ENCODE results near the gene TNNC2. TPM values are rescaled to one million over a fixed set of nuclear protein-coding genes. Genes with fewer than 3 reads are reported as not detected.

Gene TNNC2
- polyA plus RNA-seq, 3 donors, result 0.71 to 1.2 (median 1.0) TPM

DNA sequence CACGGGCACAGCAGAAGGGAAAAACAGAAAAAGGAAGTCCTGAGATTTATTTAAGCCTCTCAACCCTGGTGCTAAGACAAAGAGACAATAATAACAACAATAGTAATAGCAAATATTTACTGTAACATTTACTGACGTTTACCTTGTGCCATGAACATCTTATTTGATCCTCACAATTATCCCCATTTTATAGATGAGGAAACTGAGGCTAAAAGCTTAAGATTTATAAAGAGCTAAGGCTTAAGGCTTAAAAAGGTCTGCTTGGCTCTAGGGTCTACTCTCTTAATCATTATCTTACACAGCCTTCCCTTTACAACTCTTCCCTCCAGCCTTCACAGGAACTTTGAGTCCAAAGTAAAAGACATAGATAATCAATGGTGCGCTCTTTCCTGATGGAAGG, 38.8 kb downstream of the TNNC2 start:
- Histone ChIP-seq H3K79me2 (ENCODE audit: insufficient read depth, low read length) (peaks cover 15% of the 10 kb centered on the region), H3K4me3 (replicated peaks in 1 of 3; ENCODE audit: low read depth in 2 of 3, low read length in 3 of 3) (no peak overlapping the region), H3K36me3 (replicated peaks in 1 of 2; ENCODE audit: control insufficient read depth in 1 of 2, insufficient read depth in 2 of 2, low read length in 2 of 2) (no peaks in the 10 kb centered on the region), H3K4me2 (replicated peaks; ENCODE audit: extremely low read depth, low read length, poor library complexity, severe bottlenecking) (no peak overlapping the region), H3K27me3 (ENCODE audit: control insufficient read depth in 2 of 2, insufficient read depth in 2 of 2, low read length in 2 of 2) (no peaks in the 10 kb centered on the region), H2AFZ (ENCODE audit: insufficient read depth, low read depth, low read length, poor library complexity, severe bottlenecking) (no peak overlapping the region), H4K20me1 (ENCODE audit: insufficient read depth, low read length) (peaks cover under 1% of the 10 kb centered on the region), H3K9me3 (replicated peaks in 1 of 2; ENCODE audit: control insufficient read depth in 1 of 2, insufficient read depth in 1 of 2, low read length in 2 of 2) (no peaks in the 10 kb centered on the region), H3K9ac (ENCODE audit: insufficient read depth, low read length, poor library complexity, severe bottlenecking) (no peak overlapping the region), H3K27ac (ENCODE audit: low read depth in 1 of 2, low read length in 2 of 2) (no peak overlapping the region), H3K4me1 (ENCODE audit: control insufficient read depth in 1 of 2, insufficient read depth in 2 of 2, low read length in 2 of 2) (peaks cover 21 to 28% of the 10 kb centered on the region in 2 donors)
- TF ChIP-seq, protein P1, sequence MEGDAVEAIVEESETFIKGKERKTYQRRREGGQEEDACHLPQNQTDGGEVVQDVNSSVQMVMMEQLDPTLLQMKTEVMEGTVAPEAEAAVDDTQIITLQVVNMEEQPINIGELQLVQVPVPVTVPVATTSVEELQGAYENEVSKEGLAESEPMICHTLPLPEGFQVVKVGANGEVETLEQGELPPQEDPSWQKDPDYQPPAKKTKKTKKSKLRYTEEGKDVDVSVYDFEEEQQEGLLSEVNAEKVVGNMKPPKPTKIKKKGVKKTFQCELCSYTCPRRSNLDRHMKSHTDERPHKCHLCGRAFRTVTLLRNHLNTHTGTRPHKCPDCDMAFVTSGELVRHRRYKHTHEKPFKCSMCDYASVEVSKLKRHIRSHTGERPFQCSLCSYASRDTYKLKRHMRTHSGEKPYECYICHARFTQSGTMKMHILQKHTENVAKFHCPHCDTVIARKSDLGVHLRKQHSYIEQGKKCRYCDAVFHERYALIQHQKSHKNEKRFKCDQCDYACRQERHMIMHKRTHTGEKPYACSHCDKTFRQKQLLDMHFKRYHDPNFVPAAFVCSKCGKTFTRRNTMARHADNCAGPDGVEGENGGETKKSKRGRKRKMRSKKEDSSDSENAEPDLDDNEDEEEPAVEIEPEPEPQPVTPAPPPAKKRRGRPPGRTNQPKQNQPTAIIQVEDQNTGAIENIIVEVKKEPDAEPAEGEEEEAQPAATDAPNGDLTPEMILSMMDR (IDR thresholded peaks at IDR 0.05), result no peak
- Mint-ChIP-seq H3K27ac (peak overlapping the region in 1 of 7 donors; percentile 36), H3K4me1 (peaks cover 22% of the 10 kb centered on the region), H3K36me3 (peaks cover 0 to 3% of the 10 kb centered on the region in 2 donors), H3K9me3 (no peaks in the 10 kb centered on the region), H3K27me3 (ENCODE audit: low read depth in 3 of 3) (peaks cover 0 to 2% (median 2%) of the 10 kb centered on the region in 3 donors), H3K4me3 (no peak overlapping the region)
- no peak for DNase-seq
- WGBS (ENCODE audit: insufficient coverage), result no CpG with 5 or more reads among the region's 3 CpGs
- intact Hi-C loops (cut with micrococcal nuclease), result no loop called here

DNA sequence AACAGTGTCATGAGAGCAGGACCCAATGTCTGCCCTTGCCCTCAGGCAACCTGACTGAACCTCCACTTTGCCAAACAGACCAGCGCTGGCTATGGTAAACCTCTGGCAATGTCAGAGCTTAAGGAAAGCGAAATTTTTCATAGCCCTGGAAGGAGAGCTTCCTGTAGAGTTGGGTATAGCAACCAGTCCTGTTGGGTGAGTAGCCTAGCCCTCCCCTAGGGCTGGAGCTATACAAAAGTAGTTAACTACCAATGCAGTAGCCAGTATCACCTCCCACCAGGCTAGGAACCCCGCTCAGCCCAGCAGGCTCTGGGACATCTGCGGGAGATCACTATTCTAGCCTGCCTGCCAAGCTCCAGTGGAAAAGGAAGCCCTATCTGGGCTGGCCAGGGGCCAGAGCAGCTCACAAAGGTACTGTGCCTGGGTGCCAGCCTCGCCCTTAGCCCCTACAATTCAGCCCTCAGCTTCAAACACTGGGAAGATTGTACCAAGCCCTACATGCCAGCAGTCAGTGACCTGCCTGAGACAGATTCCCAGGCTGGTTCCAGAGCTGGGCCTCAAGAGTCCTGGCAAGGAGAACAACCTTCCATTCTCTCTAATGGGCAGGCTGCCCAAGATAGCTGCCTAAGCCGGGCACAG, 43.3 kb downstream of the TNNC2 start:
- no peak for DNase-seq
- no peak overlapping the region for H3K27ac ChIP-seq (ENCODE audit: low read depth in 1 of 2, low read length in 2 of 2)
- no peaks in the 10 kb centered on the region for H3K36me3 Mint-ChIP-seq
- H3K9me3 ChIP-seq (replicated peaks in 1 of 2; ENCODE audit: control insufficient read depth in 1 of 2, insufficient read depth in 1 of 2, low read length in 2 of 2), result no peaks in the 10 kb centered on the region
- 78% methylated on average over 3 of the region's 6 CpGs for WGBS (ENCODE audit: insufficient coverage)
- H3K4me3 Mint-ChIP-seq, result no peak overlapping the region
- no peak overlapping the region for H3K4me2 ChIP-seq (replicated peaks; ENCODE audit: extremely low read depth, low read length, poor library complexity, severe bottlenecking)
- no peak overlapping the region for H2AFZ ChIP-seq (ENCODE audit: insufficient read depth, low read depth, low read length, poor library complexity, severe bottlenecking)
- peaks cover 9% of the 10 kb centered on the region for H3K4me1 Mint-ChIP-seq
- TF ChIP-seq, protein P1 (IDR thresholded peaks at IDR 0.05), result no peak
- H3K27ac Mint-ChIP-seq, result no peak overlapping the region
- peaks cover 1 to 6% (median 6%) of the 10 kb centered on the region in 3 donors for H3K27me3 Mint-ChIP-seq (ENCODE audit: low read depth in 3 of 3)
- H3K4me3 ChIP-seq (replicated peaks in 1 of 3; ENCODE audit: low read depth in 2 of 3, low read length in 3 of 3), result no peak overlapping the region
- H3K9ac ChIP-seq (ENCODE audit: insufficient read depth, low read length, poor library complexity, severe bottlenecking), result no peak overlapping the region
- no peaks in the 10 kb centered on the region for H4K20me1 ChIP-seq (ENCODE audit: insufficient read depth, low read length)
- no peaks in the 10 kb centered on the region for H3K36me3 ChIP-seq (replicated peaks in 1 of 2; ENCODE audit: control insufficient read depth in 1 of 2, insufficient read depth in 2 of 2, low read length in 2 of 2)
- no peaks in the 10 kb centered on the region for H3K9me3 Mint-ChIP-seq
- no peaks in the 10 kb centered on the region for H3K79me2 ChIP-seq (ENCODE audit: insufficient read depth, low read length)
- H3K27me3 ChIP-seq (ENCODE audit: control insufficient read depth in 2 of 2, insufficient read depth in 2 of 2, low read length in 2 of 2), result no peaks in the 10 kb centered on the region
- peaks cover 7 to 10% of the 10 kb centered on the region in 2 donors for H3K4me1 ChIP-seq (ENCODE audit: control insufficient read depth in 1 of 2, insufficient read depth in 2 of 2, low read length in 2 of 2)
- intact Hi-C loops (cut with micrococcal nuclease), result no loop called here
